ENCODE measurements around the gene CSTF3. TPM values are rescaled to one million over a fixed set of nuclear protein-coding genes. Genes with fewer than 3 reads are reported as not detected.
"Not testable (repeated sequence)": the region's sequence is repeated elsewhere in the genome, so short reads cannot be mapped to it uniquely, and the experiment has no call there.

The CSTF3 gene
- total RNA-seq, 1 experiment from 2014 or later, result 28.6 TPM

GRCh38 chr11:33086017-33086416 is 75.3 kb downstream of the CSTF3 start:
- DNase-seq (ENCODE audit: low spot score), result no peak

GRCh38 chr11:33083918-33084317 is 77.4 kb downstream of the CSTF3 start:
- DNase-seq (ENCODE audit: low spot score), result no peak

DNA sequence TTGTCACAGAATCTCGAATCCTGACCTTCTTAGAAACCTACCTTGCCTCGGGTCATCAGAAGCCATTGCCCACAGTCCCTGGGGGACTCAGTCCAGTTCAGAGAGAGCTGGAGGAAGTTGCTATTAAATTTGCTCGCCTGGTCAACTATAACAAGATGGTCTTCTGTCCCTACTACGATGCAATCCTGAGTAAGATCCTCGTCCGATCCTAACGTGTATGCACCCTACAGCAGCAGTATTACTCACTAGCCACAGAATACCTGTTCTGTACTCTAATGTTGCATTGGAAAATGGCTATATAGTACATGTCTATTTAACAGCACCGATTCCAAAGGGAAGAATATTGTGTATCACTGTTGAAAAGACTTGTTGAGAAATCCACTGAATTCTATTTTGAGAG is 88.8 kb downstream of the CSTF3 start:
- no peak for DNase-seq (ENCODE audit: low spot score)

- no peak for DNase-seq (ENCODE audit: low spot score)
Observed at GRCh38 chr11:33068611-33069340, 92.5 kb downstream of the CSTF3 start.

DNA sequence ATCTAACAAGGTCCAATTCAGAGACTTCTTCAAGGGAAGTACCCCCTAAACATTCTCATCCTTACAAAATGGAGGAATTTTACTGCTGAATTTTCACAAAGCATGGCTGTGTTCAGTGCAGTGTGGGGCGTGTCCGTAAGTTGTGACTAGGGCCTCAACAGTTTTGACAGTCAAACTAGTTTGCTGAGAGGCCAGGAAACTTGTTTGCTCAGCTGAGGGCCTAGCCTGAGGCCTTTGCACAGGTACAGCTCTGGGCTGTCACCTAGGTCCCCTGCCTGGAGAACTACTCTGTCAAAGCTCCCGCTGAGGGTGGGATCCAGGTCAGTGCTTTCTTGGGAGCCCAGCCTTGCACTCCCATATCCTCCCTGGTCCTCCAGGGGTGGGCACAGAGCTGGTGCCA is 94.0 kb downstream of the CSTF3 start:
- no peak for DNase-seq (ENCODE audit: low spot score)

DNA sequence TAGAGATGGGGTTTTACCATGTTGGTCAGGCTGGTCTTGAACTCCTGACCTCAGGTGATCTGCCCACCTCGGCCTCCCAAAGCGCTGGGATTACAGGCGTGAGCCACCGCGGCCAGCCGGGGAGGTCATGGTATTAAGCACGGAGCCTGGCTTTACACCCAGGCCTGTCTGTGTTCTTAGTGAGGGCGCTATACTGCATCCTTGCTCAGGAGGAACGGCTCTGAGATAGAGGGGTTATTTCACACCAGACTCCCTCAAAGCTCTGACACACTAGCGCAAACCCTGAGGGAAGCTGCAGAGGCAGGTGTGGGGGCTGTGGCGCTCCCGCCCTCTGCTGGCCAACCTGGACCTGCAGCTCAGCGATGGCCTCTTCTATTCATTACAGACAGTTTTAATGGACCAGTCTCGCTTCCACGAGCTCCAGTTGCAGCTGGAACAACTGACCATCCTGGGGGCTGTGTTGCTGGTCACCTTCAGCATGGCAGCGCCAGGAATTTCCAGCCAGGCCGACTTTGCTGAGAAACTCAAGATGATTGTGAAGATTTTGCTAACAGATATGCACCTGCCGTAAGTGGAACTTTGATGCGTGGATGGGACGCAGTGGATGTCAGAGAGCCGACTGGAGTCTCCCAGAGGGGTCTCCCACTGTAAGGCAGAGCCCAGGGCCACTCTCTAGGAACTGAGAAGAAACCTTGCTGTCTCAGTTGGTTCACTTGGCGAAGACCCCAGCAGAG is 95.7 kb downstream of the CSTF3 start:
- DNase-seq (ENCODE audit: low spot score), result peak; percentile 90

DNA sequence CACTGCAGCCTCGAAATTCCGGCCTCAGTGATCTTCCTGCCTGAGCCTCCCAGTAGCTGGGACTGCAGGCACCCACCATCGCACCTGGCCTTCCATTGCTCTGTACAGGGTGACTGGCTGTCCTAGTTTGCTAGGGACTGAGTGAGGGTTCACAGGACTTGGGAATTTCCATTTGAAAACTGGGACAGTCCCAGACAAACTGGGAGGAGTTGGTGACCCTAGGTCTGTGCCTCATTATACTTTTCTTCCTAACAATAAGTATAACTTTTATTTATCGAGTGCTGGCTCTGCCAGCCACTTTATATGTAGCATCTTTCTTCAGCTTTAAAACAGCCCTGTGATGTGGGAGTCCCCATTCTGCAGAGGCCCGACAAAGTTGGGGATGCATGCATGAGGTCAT is 96.4 kb downstream of the CSTF3 start:
- no peak for DNase-seq (ENCODE audit: low spot score)

- no peak for DNase-seq (ENCODE audit: low spot score)
Observed at GRCh38 chr11:33064033-33064825, 97.1 kb downstream of the CSTF3 start.

- no peak for DNase-seq (ENCODE audit: low spot score)
Observed at GRCh38 chr11:33063326-33063881, 97.9 kb downstream of the CSTF3 start.

DNA sequence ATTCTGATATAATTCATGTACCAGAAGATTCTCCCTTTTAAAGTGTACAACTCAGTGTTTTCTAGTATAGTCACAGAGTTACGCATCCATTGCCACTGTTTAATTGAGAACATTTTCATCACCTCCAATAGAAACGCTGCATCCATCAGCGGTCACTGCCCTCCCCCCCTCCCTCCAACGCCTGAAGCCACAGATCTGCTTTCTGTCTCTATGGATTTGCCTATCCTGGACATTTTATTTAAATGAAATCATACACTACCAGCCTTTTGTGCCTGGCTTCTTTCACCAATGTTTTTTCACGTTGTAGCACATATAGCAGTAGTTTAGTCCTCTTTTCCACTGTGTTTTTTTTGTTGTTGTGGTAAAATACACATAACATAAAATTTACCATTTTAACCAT is 99.1 kb downstream of the CSTF3 start:
- no peak for DNase-seq (ENCODE audit: low spot score)

GRCh38 chr11:33060271-33060670 is 101.0 kb downstream of the CSTF3 start:
- DNase-seq (ENCODE audit: low spot score), result no peak

GRCh38 chr11:33059331-33060007 is 101.8 kb downstream of the CSTF3 start:
- DNase-seq (ENCODE audit: low spot score), result no peak

GRCh38 chr11:33057284-33057683 is 104.0 kb downstream of the CSTF3 start:
- no peak for DNase-seq (ENCODE audit: low spot score)

DNA sequence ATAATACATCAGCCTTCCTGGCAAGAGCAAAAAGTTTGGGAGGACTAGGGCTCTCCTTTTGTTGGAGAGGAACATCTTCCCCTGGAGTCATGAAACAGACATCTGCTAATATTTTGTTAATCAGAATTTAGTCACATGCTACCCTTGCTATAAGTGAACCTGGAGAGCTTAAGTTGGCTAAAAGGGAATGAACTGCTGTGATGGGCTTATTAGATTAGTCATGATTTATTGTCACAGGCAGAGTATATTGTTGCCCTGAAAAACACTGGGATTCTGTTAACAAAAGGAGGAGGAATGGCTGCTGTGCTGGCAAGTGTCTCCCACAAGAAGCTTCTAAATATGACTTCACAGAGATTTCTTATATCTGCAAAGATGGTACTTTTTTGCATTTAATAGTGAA is 105.9 kb downstream of the CSTF3 start:
- no peak for DNase-seq (ENCODE audit: low spot score)

- no peak for DNase-seq (ENCODE audit: low spot score)
Observed at GRCh38 chr11:33052231-33052630, 109.0 kb downstream of the CSTF3 start.

GRCh38 chr11:33049565-33050408 is 111.5 kb downstream of the CSTF3 start:
- peak; percentile 40 for DNase-seq (ENCODE audit: low spot score)

DNA sequence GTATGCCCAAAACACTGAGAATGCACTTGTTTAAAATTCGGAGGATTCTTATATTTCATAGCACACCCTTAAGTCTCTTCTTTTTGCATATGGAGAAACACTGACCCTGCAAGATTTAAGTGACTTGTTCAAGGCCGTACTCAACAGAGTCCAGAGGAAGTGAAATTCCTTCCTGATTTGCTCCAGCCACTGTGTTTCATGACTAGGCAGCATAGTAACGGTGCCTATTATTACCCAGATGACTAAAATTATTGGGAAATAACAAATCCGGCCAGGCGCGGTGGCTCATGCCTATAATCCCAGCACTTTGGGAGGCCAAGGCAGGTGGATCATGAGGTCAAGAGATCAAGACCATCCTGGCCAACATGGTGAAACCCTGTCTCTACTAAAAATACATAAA is 112.6 kb downstream of the CSTF3 start:
- not testable (repeated sequence) for DNase-seq (ENCODE audit: low spot score)

DNA sequence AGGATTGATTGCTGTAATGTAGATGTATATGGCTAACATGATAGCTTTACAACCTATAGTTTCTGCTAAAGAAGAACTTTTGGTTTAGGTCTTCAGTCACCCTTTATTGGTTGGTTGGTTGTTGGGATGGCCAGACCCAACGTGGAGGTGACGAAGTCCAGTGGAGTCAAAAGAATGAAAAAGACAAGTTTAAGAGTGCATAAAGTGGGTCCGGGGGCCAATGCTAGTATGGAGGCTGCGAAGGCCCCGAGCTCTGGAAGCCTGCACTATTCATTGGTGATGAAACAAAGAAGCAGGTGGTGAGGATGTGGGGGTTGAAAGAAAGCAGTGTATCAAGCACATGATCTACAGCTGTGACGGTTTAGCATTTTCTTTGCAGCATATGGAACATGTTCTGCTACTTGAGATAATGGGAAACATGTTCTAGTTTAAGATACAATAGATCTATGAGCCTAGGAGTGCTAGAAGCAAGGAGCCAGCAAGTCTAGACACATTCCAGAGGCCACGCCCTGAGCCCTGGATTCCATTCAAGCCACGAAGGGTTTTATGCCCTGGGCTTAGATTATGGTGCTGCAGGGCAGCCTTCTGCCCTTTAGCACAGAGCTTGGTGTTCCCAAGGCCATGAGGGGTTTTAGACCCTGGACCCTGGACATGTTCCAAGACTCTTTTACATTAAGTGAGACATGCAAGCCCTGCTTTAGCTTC is 115.6 kb downstream of the CSTF3 start:
- DNase-seq (ENCODE audit: low spot score), result peak; percentile 30

DNA sequence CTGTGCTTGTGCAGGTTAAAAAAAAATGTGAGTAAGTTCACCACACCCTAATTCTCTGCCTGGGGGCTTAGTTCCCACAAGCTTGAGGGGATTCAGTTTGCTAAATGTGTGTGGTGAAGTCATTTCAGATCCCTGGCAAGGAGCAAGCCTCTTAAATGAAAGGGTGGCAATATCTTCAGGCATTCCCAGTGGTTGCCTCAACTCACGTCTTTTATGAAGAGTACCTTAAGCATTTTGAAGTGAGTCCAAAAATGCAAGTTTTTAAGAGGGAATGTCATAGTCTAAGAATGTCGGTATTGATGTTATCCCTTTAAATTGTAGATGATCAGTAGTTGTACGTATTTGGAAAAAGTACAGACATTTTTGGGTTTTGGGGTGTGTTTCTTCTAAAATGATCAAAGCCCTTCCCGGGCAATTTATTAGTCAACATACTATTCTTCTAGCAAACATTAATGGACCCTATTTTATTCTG is 117.0 kb downstream of the CSTF3 start:
- no peak for DNase-seq (ENCODE audit: low spot score)
